Subcutaneous adipose tissue (tissue), 4 donors: ENCODE data around the gene SLC50A1. TPM values are rescaled to one million over a fixed set of nuclear protein-coding genes. Genes with fewer than 3 reads are reported as not detected.

ENCODE experiments used
- CTCF ChIP-seq: fragments of 450-650 bp; IDR thresholded peaks from one replicate; pipeline ENCODE4 v1.5.1; 2016; ENCODE audit warnings: low read depth, mild to moderate bottlenecking, control low read depth, antibody characterized with exemption, moderate library complexity
- total RNA-seq, 4 donors: library from RNA; depleted of rRNA; stranded (reverse); fragments of >200 nt; gene quantifications; one replicate each; pipeline ENCODE4 v1.1.0, GENCODE V29; 2016

The SLC50A1 gene, protein sequence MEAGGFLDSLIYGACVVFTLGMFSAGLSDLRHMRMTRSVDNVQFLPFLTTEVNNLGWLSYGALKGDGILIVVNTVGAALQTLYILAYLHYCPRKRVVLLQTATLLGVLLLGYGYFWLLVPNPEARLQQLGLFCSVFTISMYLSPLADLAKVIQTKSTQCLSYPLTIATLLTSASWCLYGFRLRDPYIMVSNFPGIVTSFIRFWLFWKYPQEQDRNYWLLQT
- 10 to 100 TPM; 21.2 to 34.2 (median 23.7) TPM for total RNA-seq

DNA sequence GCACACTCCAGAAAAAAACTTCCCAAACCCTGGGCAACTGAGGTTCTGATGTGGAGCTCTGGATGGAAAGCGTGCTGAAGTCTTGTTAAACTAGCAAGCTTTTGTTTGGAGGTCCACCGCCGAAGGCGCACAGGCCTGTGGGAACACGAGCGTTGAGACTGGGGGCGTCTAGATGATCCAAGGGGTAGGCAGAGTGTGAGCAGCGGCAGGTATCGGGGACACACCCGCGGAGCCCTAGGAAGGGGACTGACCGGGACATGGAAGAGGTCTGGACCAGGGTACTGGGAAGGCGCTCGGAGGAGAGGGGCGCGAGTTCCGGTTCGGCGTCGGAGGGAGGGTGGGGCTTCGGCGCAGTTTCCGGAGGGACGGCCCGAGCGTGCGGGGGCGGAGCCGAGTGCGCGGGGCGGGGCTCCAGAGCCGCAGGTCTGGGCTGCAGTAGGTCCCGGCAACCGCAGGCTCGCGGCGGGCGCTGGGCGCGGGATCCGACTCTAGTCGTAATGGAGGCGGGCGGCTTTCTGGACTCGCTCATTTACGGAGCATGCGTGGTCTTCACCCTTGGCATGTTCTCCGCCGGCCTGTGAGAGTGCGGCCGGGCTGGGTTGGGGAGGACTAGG, at the start of gene SLC50A1:
SLC50A1 (plus strand) TSS at position 438 of the 614 bp plus-strand sequence; CDS start at position 498, 60 bp downstream.
- no peak for TF ChIP-seq CTCF

- no peak for TF ChIP-seq CTCF
Measured at GRCh38 chr1:155086128-155086741, 49.4 kb upstream of the SLC50A1 start.

DNA sequence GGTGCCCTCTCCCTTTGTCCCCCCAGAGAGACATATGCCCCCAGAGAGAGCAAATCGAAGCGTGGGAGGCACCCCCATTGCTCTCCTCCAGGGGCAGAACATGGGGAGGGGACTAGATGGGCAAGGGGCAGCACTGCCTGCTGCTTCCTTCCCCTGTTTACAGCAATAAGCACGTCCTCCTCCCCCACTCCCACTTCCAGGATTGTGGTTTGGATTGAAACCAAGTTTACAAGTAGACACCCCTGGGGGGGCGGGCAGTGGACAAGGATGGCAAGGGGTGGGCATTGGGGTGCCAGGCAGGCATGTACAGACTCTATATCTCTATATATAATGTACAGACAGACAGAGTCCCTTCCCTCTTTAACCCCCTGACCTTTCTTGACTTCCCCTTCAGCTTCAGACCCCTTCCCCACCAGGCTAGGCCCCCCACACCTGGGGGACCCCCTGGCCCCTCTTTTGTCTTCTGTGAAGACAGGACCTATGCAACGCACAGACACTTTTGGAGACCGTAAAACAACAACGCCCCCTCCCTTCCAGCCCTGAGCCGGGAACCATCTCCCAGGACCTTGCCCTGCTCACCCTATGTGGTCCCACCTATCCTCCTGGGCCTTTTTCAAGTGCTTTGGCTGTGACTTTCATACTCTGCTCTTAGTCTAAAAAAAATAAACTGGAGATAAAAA, 48.7 kb upstream of the SLC50A1 start:
- no peak for TF ChIP-seq CTCF

- TF ChIP-seq CTCF: no peak
Measured at GRCh38 chr1:155091071-155092051, 44.3 kb upstream of the SLC50A1 start.

GRCh38 chr1:155092131-155092530, 43.5 kb upstream of the SLC50A1 start:
- no peak for TF ChIP-seq CTCF

- TF ChIP-seq CTCF: no peak
Measured at GRCh38 chr1:155092641-155093040, 43.0 kb upstream of the SLC50A1 start.
